CD14-positive monocyte (primary cell): ENCODE data around the gene CCDC51. TPM values are rescaled to one million over a fixed set of nuclear protein-coding genes. Genes with fewer than 3 reads are reported as not detected.

Experiments
- DNase-seq, 3 donors: peaks; one replicate each; pipeline ENCODE4 v3.0.0-alpha.2; 2011 to 2022
- H2AFZ ChIP-seq: 2 replicates; pipeline ENCODE4 v1.6.0; 2012; ENCODE audit warnings: mild to moderate bottlenecking, low read depth, low read length, inconsistent platforms; ENCODE audit not compliant: insufficient read depth, poor library complexity, severe bottlenecking
- H3K27ac ChIP-seq, 2 donors: 1 replicate in 1 of 2; 2 replicates in 1 of 2; pipeline ENCODE4 v1.5.1; 2012 to 2013; ENCODE audit warnings: low read length in 2 of 2, control low read depth in 1 of 2, inconsistent platforms in 1 of 2, low read depth in 1 of 2, mild to moderate bottlenecking in 1 of 2
- H3K27me3 ChIP-seq, 2 donors: one replicate each; pipeline versions ENCODE4 v1.6.0 to v1.6.1; 2011 to 2013; ENCODE audit warnings: low read length in 2 of 2; ENCODE audit not compliant: control insufficient read depth in 2 of 2, insufficient read depth in 2 of 2
- H3K36me3 ChIP-seq, 2 donors: replicated peaks in 1 of 2; 1 replicate in 1 of 2; 2 replicates in 1 of 2; pipeline versions ENCODE4 v1.5.1 to v1.6.1; 2012 to 2013; ENCODE audit warnings: low read length in 2 of 2, control low read depth in 1 of 2, inconsistent platforms in 1 of 2, mild to moderate bottlenecking in 1 of 2; ENCODE audit not compliant: insufficient read depth in 2 of 2, control insufficient read depth in 1 of 2
- H3K4me1 ChIP-seq, 2 donors: 1 replicate in 1 of 2; 2 replicates in 1 of 2; pipeline versions ENCODE4 v1.5.1 to v1.6.1; 2012 to 2013; ENCODE audit warnings: low read length in 2 of 2, control low read depth in 1 of 2, inconsistent platforms in 1 of 2, mild to moderate bottlenecking in 1 of 2, moderate library complexity in 1 of 2; ENCODE audit not compliant: insufficient read depth in 2 of 2, control insufficient read depth in 1 of 2
- H3K4me2 ChIP-seq: replicated peaks from 2 replicates; pipeline ENCODE3; 2012; ENCODE audit warnings: low read length, moderate library complexity, mild to moderate bottlenecking; ENCODE audit not compliant: poor library complexity, severe bottlenecking; ENCODE audit errors: extremely low read depth
- H3K4me3 ChIP-seq, 3 experiments: fragments of 200-600 bp in 1 of 3; sonication (generic) in 1 of 3; replicated peaks in 1 of 3; 1 replicate in 2 of 3; 2 replicates in 1 of 3; pipeline ENCODE4 v1.5.1; 2011 to 2013; ENCODE audit warnings: low read length in 3 of 3, mild to moderate bottlenecking in 3 of 3, control low read depth in 2 of 3, low read depth in 2 of 3, inconsistent platforms in 1 of 3, moderate library complexity in 1 of 3
- H3K79me2 ChIP-seq: 2 replicates; pipeline ENCODE4 v1.6.0; 2012; ENCODE audit warnings: mild to moderate bottlenecking, control low read depth, inconsistent platforms, low read length, moderate library complexity; ENCODE audit not compliant: insufficient read depth
- H3K9ac ChIP-seq: 2 replicates; pipeline ENCODE4 v1.6.0; 2017; ENCODE audit warnings: low read length, mild to moderate bottlenecking; ENCODE audit not compliant: insufficient read depth, poor library complexity, severe bottlenecking
- H3K9me3 ChIP-seq, 2 donors: replicated peaks in 1 of 2; 1 replicate in 1 of 2; 2 replicates in 1 of 2; pipeline versions ENCODE4 v1.5.1 to v1.6.1; 2012 to 2013; ENCODE audit warnings: low read length in 2 of 2, control low read depth in 1 of 2; ENCODE audit not compliant: control insufficient read depth in 1 of 2, insufficient read depth in 1 of 2
- H4K20me1 ChIP-seq: 2 replicates; pipeline ENCODE4 v1.6.0; 2012; ENCODE audit warnings: mild to moderate bottlenecking, low read length, control low read depth, moderate library complexity; ENCODE audit not compliant: insufficient read depth
- H3K27ac Mint-ChIP-seq, 7 donors: one replicate each; pipeline ENCODE4 v1.8.0; 2020; ENCODE audit warnings: mild to moderate bottlenecking in 7 of 7, mixed read lengths in 7 of 7, moderate library complexity in 6 of 7, inconsistent platforms in 2 of 7
- H3K27me3 Mint-ChIP-seq, 3 donors: one replicate each; pipeline ENCODE4 v1.8.0; 2021 to 2022; ENCODE audit warnings: low read depth in 3 of 3, mild to moderate bottlenecking in 3 of 3, mixed read lengths in 3 of 3, moderate library complexity in 3 of 3, inconsistent platforms in 1 of 3
- H3K36me3 Mint-ChIP-seq, 2 donors: one replicate each; pipeline ENCODE4 v1.8.0; 2020; ENCODE audit warnings: mixed read lengths in 2 of 2, inconsistent platforms in 1 of 2, mild to moderate bottlenecking in 1 of 2
- H3K4me1 Mint-ChIP-seq: one replicate; pipeline ENCODE4 v1.8.0; 2020; ENCODE audit warnings: mild to moderate bottlenecking, mixed read lengths
- H3K4me3 Mint-ChIP-seq, 2 donors: one replicate each; pipeline ENCODE4 v1.8.0; 2020; ENCODE audit warnings: mild to moderate bottlenecking in 2 of 2, mixed read lengths in 2 of 2, moderate library complexity in 1 of 2
- H3K9me3 Mint-ChIP-seq, 7 donors: one replicate each; pipeline ENCODE4 v1.8.0; 2020 to 2022; ENCODE audit warnings: mixed read lengths in 7 of 7, mild to moderate bottlenecking in 6 of 7, moderate library complexity in 6 of 7, inconsistent platforms in 2 of 7
- CTCF ChIP-seq: fragments of 200-600 bp; IDR thresholded peaks from one replicate; pipeline ENCODE4 v1.8.0; 2022; ENCODE audit warnings: antibody characterized with exemption, mild to moderate bottlenecking
- WGBS: methylation state at CpG from one replicate; pipeline ENCODE4 v1.1.5; 2013; ENCODE audit warnings: missing lambda C conversion rate; ENCODE audit not compliant: insufficient coverage; 5-methylcytosine and 5-hydroxymethylcytosine counted together
- intact Hi-C, 2 donors: fragments of 100-400 bp; cut with micrococcal nuclease; formaldehyde crosslinking; loops; one replicate each; pipeline versions ENCODE4 v1.15.0 to v1.15.1; 2023
- polyA plus RNA-seq, 3 donors: library from polyadenylated mRNA; depleted of rRNA in 1 of 3; unstranded in 2 of 3; stranded (reverse) in 1 of 3; fragments of 300-500 nt in 2 of 3; fragments of >200 nt in 1 of 3; fragmentation: Illumina TruSeq in 2 of 3; gene quantifications; 1 replicate in 2 of 3; 2 replicates in 1 of 3; pipeline ENCODE4 v1.2.3, GENCODE V29; 2012 to 2021

Gene CCDC51
- polyA plus RNA-seq, 3 donors, result 3.6 to 5.9 (median 5.4) TPM

GRCh38 chr3:48437812-48438211 is 2.1 kb downstream of the CCDC51 start:
- Mint-ChIP-seq H3K4me1 (peaks cover 38% of the 10 kb centered on the region), H3K9me3 (no peaks in the 10 kb centered on the region), H3K27me3 (peaks cover 0 to 3% (median 0%) of the 10 kb centered on the region in 3 donors), H3K4me3 (no peak overlapping the region), H3K36me3 (peaks cover 23 to 32% of the 10 kb centered on the region in 2 donors), H3K27ac (peak overlapping the region in 3 of 7 donors; percentile 20 to 44 (median 31))
- no peak for DNase-seq
- Histone ChIP-seq H3K9me3 (no peaks in the 10 kb centered on the region), H3K4me1 (peaks cover 25 to 40% of the 10 kb centered on the region in 2 donors), H3K4me3 (no peak overlapping the region), H3K27ac (no peak overlapping the region), H3K4me2 (no peak overlapping the region), H3K36me3 (peaks cover 13 to 33% of the 10 kb centered on the region in 2 donors), H3K9ac (no peak overlapping the region), H3K27me3 (no peaks in the 10 kb centered on the region), H3K79me2 (peaks cover 46% of the 10 kb centered on the region), H2AFZ (no peak overlapping the region), H4K20me1 (peaks cover 3% of the 10 kb centered on the region)
- 0% methylated on average over 1 of the region's 4 CpGs for WGBS
- no peak for TF ChIP-seq CTCF
- intact Hi-C loops, result loop anchor here (2.0 to 10.0 kb wide), 3 partner anchors 36 to 243 kb away; no protein-coding TSS in a partner anchor

GRCh38 chr3:48436855-48437254 is 3.1 kb downstream of the CCDC51 start:
- Mint-ChIP-seq H3K36me3 (peaks cover 25 to 26% of the 10 kb centered on the region in 2 donors), H3K9me3 (no peaks in the 10 kb centered on the region), H3K4me1 (peaks cover 38% of the 10 kb centered on the region), H3K27ac (no peak overlapping the region), H3K4me3 (no peak overlapping the region), H3K27me3 (peaks cover 0 to 1% (median 0%) of the 10 kb centered on the region in 3 donors)
- Histone ChIP-seq H3K4me3 (no peak overlapping the region), H3K9me3 (no peaks in the 10 kb centered on the region), H3K9ac (no peak overlapping the region), H4K20me1 (no peaks in the 10 kb centered on the region), H3K27ac (peak overlapping the region in 1 of 2 donors; percentile 42), H3K4me2 (no peak overlapping the region), H2AFZ (no peak overlapping the region), H3K4me1 (peaks cover 24 to 37% of the 10 kb centered on the region in 2 donors), H3K27me3 (no peaks in the 10 kb centered on the region), H3K79me2 (peaks cover 36% of the 10 kb centered on the region), H3K36me3 (peaks cover 14 to 34% of the 10 kb centered on the region in 2 donors)
- no peak for TF ChIP-seq CTCF
- intact Hi-C loops, result loop anchor here (1.0 to 10.0 kb wide), 5 partner anchors 35 to 242 kb away; no protein-coding TSS in a partner anchor
- no peak for DNase-seq
- 99% methylated on average over 7 of the region's 7 CpGs for WGBS
